CD4-positive, alpha-beta T cell treated with Interleukin-4 for 1 hour (primary cell): ENCODE data around the gene ANO2.
"Not testable (repeated sequence)": the region's sequence is repeated elsewhere in the genome, so short reads cannot be mapped to it uniquely, and the experiment has no call there.

ENCODE experiments used
- DNase-seq, 2 donors: peaks; one replicate each; pipeline ENCODE4 v3.0.0-alpha.2; 2020 to 2022

ANO2 gene

DNA sequence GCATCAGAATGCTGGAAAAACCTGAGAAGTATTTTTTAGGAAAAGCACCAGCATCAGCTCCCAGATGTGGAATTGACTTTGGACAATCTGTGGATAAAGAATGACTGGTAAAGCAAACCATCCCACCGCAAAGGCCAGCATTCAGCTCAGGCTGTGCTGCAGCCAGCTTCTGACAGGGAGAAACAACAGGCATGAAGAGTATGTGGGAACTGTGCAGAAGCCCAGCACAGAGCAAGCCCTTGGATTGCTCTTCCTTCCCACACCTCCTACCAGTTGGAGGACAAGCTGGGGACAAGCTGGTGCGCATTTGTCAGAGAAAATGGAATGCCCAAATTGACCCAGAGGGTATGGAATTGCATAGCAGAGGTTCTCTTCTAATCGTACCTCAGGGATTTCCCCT lies 228.1 kb downstream of the ANO2 start:
- DNase-seq: no peak

DNA sequence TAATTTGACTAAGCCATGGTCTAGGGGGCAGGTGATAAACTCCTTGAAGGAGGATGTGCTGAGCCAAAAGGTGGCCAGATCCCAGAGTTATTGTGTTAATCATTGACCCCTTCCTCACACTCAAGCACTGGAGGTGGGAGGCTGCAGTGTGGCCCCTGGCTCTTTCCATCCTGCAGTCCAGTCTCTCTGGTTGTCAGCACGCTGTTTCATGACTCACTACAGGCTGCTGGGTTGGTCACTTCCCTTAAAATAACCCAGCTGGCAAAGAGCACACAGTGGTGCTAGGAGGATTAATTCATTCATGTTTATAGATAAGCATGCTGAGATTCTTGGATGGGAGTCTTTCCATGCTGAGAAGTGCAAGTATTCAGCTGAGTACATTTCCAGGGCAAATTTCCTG lies 228.9 kb downstream of the ANO2 start:
- DNase-seq: no peak

DNA sequence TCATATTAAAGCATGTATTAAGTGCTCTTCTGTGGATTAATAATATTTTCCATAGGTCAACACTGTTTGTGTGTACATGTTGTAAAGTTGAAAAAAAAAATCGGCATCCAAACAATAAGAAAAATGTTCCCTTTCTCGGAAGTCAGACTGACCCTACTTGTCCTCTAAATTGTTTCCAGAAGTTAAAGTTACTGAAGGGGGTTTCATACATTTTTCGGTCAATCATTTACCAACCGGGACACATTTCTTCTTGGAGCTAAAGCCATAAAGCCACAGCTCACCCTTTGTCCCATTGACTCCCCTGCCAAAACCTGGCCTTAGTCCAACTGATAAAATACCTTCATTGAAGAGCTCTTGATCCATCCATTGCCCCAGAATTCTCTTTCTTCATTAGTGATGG lies 230.0 kb downstream of the ANO2 start:
- no peak for DNase-seq

DNA sequence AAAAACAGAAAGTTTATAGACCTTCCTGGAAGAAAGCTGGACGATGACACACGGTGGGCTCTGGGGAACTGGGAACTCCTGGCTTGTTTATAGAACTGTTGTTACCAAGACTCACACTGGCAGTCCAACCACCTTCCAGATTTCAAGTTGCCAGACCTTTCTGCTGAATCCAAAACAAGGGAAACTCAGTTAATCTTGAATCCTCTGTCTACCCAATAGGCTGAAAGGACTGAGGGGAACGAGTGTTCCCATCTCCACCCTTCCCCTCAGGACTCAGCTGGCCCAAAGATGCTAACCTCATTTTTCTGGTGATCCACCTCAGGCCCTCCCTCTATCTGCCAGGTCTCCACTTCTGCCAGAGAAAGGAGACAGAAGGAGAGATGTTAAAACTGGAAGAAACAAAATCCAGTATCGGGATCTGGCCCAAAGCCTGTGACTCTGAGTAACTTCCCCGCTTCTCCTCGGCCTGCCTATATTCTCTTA lies 231.4 kb downstream of the ANO2 start:
- no peak for DNase-seq

DNA sequence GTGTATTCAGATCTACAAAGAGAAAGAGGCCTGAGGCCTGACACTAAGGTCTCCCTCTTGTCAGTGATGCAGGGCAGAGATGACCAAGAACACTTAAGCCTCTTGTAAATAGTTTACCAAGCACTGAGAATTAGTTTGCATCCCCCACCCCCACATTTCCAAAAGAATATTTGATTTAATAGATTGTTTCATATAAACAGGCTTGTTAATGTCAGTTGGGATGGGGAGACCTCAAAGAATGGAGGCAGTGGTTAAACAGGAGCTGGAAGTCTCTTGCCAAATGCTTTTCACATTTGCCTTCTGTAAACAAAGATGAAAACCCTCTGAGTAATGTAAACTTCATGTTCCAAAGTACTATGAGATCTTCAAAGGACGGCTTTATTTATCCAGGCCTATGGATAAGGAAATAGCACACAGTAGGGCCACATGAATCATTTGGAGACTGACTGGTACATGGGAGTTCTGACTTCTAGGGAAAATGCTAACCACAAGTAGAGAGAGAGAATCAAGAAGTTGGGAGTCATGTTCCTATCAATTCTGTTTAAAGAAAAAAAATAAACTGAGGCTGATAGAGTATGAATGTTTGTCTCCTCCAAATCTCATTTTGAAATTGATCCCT lies 234.7 kb downstream of the ANO2 start:
- no peak for DNase-seq

DNA sequence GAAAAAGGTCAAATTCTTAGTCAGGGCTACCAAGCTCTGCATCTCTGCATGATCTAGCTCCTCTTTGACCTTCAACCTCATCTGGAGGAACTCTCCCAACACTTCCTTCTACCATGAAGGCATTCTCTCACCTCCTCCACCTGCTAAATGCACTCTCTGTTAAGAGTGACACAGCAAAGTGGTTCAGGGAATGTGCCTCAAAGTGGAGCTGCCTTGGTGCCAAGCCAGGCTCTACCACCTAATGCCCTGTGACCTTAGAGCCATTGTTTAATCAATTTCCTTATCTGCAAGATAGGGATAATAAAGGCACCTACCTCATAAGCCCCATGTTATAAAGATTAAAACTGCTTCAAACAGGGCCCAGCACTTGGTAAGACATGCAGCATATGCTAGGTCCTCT lies 236.7 kb downstream of the ANO2 start:
- no peak for DNase-seq

DNA sequence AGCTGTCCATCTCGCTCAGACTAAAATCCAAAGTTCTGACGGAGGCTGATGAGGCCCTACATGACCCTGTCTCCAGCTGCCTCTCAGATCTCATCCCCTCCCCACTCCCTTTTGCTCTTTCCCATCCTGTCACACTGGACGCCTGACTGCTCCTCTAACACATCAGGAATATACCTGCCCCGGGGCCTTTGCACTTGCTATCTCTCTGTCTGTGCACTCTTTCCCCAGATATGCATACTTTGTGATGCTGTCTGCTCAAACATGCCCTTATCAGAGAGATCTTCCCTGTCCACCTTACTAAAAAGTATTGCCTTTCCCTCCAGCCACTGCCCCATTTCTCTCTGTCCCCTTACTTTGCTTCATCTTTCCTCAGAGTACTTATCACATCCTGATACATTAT lies 238.8 kb downstream of the ANO2 start:
- DNase-seq: no peak

DNA sequence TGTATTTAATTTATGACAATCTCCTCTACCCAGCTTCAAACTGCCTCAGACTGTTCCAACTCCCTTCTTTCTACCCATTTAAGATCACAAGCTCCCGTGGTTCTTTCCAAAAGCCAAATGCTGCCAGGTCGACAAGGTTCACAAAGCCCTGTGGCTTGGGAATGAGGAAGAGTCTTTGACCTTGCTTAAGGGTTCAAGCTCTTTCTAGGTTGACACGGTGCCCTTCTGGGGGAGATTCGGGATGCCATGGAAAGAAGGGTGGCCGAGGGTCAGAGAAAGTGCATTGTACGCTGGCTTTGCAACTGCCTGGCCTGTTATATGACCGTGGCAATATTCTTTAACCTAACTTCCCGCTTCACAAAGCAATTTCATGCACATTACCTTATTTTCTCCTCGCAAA lies 239.3 kb downstream of the ANO2 start:
- no peak for DNase-seq

DNA sequence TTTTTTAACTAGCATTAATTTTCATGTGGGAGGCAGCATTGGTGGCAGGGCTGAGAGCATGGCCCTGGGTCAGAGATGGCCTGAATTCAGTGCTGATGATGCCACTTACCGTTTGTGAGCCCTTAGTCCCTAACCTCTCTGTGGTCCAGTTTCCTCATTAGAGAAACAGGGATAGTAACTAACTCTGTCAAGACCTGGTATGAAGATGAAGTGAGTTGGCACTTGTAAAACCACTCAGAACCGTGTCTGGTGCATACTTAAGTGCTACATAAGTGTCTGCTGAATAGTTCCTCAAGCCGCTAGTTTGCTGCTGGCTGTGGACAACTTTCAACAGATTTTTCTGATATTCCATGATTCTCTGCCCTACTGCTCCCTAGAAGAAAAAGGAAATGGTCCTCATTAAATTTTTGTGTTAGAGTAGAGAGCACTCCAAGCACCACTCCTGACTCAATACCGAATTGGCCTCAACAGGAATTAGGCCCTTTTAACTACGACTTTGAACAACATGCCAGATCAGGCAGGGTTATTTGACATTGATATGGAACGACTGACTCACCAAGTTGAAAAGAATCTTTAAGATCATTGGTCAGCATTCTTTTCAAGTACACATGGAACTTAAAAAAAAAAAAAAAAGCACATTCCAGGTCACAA lies 250.2 kb downstream of the ANO2 start:
- no peak for DNase-seq

DNA sequence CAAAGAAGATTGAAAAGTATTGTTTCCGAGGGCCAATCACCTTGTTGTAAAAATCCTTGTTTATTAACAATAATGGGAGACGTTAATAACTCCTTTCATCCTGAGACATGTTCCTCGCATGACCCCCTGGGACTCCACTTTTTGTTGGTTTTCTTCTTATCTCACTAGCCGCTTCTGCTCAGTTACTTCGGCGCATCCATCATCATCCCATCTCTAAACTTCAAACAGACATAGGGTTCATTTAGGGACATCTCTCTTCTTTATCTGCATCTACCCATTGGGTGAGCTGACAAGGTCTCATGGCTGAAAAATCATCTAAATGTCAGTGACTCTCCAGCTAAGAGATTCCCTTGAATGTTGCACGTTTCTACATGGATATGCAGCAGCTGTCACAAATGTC lies 252.2 kb downstream of the ANO2 start:
- no peak for DNase-seq

DNA sequence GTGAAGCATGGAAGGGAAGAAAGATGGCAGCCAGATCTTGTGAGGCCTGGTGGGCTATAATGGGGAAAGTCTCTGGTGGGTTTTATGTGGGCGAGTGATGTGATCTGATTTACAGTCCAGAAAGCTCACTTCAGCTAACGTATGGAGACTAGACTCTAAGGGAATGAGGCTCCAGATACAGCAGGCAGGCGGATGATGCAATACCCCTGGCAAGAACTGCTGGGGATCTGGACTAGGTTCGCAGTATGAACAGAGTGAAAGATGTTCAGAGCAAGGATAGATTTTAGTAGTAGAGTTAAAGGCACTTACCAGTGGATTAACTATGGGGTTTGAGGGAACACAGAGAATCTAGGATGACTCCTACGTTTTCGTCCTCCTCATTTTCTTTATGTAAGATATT lies 253.1 kb downstream of the ANO2 start:
- no peak for DNase-seq

DNA sequence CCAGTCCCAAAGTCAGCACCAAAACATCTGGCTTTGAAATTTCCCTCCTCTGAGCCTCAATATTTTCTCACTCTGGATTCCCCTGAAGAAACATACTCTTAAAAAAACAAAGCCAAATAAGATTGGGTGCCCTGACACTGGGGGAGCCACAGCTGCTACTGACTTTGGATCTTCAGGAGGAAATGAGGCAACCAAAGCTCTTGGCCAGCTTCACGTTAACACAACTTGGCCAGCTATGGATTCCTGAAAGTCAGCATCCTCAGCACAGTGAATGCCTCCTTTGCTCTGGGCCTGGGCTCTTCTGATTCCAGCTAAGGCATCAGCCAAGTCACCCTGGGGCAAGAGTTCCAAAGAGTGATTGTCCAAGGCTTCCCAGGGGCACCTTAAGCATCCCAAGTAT lies 254.8 kb downstream of the ANO2 start:
- no peak for DNase-seq

DNA sequence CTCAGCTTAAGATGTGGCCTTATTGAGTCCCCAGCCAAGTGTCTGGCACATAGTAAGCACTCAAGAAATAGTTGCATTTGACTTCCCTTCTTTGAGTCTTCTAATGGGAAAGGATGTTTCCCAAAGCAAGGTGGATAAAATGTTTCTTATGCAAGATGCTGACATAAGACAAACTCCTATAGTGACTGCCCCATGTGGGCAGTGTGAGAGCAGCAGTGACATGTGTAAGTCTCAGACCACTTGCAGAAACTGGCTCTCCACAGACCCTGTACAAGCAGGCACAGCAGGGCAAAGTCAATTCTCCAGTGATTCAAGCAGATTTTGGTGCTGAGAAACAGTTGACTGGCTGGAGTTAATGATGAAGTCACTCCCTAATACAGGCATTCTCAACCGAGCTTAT lies 255.3 kb downstream of the ANO2 start:
- no peak for DNase-seq

DNA sequence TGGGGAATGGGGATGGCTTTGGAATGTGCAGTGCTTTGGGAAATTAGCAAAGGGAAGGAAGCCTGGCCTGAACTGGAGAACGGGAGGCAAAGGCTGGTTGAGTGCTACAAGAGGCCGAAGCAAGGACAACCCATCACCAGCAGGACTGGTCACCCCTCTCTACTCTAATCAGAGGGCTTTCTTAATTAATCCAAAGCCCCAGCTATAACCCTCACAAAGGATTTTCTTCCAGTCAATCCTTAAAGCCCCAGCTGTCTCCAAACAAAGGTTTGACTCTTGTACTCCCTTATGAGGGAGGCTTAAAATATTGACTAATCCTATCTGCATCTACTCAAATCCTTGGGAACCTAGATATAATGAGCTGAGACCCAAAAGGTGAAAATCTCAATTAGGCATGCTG lies 256.8 kb downstream of the ANO2 start:
- no peak for DNase-seq

DNA sequence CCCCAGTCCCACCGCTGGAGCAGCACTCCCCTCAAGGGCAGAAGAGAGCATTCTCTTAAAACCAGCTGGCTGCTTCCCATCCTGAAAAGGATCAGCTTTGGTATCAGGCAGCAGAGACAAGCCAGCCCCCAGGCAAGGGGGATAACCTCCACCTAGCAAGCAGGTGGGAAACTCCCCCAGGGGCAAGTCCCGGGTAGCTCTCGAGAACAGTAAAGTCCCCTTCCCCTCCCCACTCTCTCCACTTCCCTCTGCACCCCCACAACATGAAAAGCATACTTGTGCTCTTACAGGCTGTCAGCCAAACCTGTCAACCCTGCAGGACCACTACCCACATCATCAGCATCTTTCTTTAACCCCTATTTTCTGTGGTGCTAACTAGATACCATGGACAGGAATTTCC lies 259.1 kb downstream of the ANO2 start:
- no peak for DNase-seq

DNA sequence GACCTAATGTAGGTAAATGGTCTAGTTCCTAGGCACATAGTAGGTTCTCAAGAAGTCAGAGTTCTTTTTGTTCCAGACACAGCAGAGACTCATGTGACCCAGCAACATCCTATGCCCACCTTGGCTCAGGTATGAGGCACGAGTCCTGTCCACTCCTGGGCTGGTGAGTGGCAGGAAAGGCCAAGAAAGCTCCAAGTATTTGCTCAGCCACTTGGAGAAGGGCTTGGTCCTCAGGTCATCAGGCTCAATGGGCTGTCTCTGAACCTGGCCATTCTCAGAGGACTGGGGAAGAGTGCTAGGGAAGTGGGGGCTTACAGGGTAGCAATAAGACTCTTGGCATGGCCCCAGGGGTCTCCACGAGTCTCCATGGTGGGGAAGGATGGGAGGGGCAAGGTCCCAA lies 260.1 kb downstream of the ANO2 start:
- DNase-seq: no peak

DNA sequence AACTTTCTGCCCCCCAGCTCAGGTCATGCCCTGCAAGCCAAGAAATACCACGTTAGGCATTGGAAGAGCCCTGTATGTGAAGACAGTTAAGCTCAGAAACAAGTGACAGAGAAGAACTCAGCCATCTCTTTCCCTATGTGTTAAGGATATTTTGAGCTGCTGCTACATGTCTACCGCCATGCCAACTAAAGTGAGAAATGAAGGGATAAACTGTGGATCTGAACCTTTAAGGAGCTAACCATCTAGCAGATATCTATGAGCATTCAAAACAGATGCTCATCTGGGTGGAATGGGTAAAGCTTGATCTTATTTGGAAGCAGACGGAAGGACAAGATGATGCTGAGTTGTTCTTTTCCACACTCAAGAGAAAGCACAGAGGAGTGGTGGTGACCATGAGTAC lies 262.5 kb downstream of the ANO2 start:
- no peak for DNase-seq

DNA sequence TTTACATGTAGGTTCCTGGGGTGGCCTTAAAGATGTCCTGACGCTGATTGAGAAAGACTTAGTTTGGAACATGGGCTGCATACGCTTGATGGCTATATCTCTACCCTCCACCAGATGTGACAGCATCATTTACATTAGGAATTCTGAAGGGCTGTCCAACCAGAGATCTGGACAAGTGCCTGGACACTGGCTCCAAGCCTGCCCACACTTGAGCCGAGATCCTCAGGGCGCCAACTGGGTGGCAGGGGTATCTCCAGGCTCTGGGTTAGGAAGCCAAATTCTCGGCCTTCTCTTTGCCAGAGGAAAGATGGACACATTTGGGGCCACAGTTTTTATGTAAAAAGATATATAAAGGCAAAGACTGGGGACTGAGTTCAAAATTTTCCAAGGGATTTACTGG lies 266.9 kb downstream of the ANO2 start:
- DNase-seq: no peak

DNA sequence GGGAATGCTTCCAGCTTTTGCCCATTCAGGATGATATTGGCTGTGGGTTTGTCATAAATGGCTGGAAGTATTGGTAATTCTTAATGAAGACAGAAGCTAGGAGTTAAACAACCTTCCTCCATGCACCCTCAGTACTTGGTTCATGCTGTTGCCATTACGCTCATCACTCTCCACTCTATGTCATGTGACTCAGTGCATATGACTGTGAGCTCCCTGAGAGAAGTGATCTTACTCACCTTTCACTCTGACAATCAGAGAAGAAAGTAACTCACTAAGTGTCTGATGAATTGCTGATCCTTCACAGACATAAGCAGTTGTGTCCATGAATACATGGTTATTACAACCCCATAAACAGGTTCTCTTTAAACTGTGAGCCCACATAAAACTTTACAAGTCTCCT lies 275.4 kb downstream of the ANO2 start:
- DNase-seq: not testable (repeated sequence)

DNA sequence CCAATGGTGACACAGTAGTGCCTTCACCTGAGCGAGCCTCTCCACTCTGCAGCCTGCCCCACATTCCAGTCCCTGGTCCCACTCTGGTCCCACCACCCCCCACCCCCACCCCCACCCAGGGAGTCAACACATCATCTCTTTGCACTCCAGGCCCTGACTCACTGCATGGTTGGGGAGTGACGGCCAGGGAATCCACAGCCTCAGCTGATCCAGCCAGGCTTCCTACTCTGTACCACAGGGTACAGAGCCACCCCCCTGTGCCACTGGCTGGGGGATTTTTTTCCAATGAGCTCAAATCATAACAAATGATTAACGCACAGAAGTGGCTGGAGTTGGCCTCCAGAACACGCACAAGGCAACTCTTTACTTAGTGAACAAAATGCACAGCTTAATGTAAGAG lies 279.4 kb downstream of the ANO2 start:
- DNase-seq: no peak

DNA sequence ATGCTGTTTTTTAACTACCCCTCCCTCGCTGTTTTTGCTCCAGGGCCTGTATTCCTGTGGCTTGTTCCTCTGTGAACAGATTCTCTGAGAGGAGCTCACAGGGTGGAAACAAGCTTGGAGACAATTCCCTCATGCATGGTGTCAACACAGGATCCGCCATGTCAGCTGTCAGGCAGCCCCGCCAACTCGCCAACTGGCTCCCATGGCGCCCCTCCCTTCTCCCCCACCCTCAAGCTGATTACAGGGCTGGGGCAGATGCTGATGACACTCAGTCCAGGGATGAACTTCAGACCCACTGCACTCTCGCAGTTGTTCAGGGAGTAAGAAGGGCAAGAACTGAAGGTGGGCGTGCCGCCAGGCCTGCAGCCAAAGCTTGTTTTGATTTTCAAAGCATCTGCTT lies 283.2 kb downstream of the ANO2 start:
- no peak for DNase-seq

DNA sequence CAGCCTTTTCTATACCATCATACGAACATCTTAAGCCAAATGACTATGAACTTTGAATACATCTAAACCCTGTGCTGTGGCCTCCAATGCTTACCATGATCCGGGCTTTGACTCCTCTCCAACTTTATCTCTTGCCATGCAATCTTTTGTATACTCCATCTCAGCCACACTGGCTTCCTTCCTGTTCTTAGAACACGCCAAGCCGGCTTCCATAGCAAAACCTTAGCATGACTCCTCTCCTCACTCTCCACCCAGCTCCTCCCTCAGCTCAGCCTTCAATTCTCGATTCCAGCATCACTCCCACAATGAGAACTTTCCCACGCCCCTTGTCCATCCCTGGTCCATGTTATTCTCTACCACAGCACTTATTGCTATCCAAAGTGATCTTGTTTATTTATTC lies 284.8 kb downstream of the ANO2 start:
- DNase-seq: no peak

DNA sequence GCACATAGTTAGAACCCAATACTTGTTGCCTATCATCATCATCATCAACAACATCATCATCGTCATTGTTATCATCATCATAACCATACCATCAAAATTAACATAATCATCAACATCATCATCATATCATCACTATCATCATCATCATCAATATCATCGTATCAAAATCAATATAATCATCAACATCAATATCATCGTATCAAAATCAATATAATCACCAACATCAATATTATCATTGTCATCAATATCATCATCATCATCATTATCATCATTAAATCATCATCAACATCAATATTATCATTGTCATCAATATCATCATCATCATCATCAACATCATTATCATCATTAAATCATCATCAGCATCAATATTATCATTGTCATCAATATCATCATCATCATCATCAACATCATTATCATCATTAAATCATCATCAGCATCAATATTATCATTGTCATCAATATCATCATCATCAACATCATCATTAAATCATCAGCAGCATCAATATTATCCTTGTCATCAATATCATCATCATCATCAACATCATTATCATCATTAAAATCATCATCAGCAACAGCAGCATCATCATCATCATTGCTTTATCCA lies 286.6 kb downstream of the ANO2 start:
- DNase-seq: not testable (repeated sequence)

DNA sequence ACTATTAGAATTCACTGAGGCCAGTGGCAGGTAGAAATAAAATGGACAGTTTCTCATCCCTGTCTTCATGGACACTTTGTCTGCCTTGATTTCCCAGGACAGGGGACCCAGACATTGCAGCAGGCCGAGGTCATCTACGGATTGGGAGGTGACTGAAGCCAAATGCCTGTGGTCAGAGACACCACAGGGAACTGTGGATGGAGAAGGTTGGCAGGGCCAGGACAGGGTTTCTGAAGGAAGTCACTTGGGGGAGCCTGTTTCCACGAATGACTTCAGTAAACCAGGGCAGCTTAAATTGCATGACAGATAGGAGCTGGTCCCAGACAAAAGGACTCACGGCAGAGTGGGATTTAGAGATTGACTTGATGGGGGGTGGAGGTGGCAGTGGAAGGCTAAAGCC lies 288.2 kb downstream of the ANO2 start:
- no peak for DNase-seq

DNA sequence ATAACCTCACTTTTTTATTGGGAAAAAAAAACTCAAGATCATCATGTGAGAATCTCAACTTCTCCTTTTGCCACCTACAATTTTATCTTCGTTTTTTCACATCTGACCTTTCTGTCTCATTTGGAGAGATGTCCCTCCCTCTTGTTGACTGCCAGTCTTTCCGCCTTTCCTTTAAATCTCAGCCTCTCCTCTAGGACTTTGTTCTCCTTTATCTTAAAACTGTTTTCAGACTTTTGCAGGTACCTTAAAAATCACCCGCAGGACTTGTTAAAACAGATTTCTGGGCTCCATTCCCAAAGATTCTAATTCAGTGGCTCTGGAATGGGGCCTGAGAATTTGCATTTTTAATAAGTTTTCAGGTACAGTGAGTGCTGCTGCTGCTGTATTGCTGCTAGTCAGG lies 289.9 kb downstream of the ANO2 start:
- no peak for DNase-seq
